ENCODE data around the gene ZDHHC14.

DNA sequence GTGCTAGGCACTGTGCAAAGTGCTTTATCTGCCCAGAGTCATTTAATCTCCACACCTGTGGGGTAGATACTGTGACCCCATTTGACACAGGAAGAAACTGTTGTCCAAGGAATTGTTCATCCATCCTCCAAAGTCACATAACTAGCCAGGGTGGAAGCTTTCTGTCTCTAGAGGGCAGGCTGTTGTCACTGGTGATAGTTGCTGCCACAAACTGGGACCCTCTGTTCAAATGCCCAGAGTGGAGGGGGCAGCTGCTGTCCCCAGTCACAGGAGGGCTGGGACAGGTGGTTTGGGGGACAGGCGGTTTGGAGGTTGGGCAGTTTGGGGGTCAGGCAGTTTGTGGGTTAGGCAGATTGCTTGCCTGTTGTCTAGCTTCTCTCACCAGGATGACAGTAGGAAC is 41.6 kb upstream of the ZDHHC14 start:
- TF ChIP-seq, protein P1, sequence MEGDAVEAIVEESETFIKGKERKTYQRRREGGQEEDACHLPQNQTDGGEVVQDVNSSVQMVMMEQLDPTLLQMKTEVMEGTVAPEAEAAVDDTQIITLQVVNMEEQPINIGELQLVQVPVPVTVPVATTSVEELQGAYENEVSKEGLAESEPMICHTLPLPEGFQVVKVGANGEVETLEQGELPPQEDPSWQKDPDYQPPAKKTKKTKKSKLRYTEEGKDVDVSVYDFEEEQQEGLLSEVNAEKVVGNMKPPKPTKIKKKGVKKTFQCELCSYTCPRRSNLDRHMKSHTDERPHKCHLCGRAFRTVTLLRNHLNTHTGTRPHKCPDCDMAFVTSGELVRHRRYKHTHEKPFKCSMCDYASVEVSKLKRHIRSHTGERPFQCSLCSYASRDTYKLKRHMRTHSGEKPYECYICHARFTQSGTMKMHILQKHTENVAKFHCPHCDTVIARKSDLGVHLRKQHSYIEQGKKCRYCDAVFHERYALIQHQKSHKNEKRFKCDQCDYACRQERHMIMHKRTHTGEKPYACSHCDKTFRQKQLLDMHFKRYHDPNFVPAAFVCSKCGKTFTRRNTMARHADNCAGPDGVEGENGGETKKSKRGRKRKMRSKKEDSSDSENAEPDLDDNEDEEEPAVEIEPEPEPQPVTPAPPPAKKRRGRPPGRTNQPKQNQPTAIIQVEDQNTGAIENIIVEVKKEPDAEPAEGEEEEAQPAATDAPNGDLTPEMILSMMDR (IDR thresholded peaks at IDR 0.05; ENCODE audit: insufficient read depth, low read length, poor library complexity, severe bottlenecking) = no peak
- TF ChIP-seq EZH2phosphoT487 (conservative IDR thresholded peaks at IDR 0.05; ENCODE audit: low read length) = no peak
